Bronchial epithelial cell (primary cell): Measurements from ENCODE around the gene NBEA. TPM values are rescaled to one million over a fixed set of nuclear protein-coding genes. Genes with fewer than 3 reads are reported as not detected.

Source experiments
- DNase-seq: peaks from one replicate; pipeline ENCODE4 v3.0.0-alpha.2; 2010; ENCODE audit warnings: low read depth
- FAIRE-seq: peaks from 2 replicates; lab custom pipeline; 2011; peaks lifted over from hg19 to GRCh38; lab: Jason Lieb, UNC
- H3K27me3 ChIP-seq: 2 replicates; pipeline ENCODE4 v1.5.1; 2011; ENCODE audit warnings: low read length; ENCODE audit not compliant: control insufficient read depth, insufficient read depth
- H3K36me3 ChIP-seq: 2 replicates; pipeline ENCODE4 v1.5.1; 2011; ENCODE audit warnings: low read length; ENCODE audit not compliant: control insufficient read depth, insufficient read depth
- H3K4me3 ChIP-seq: 2 replicates; pipeline ENCODE4 v1.5.1; 2011; ENCODE audit warnings: mild to moderate bottlenecking, low read depth, low read length, control low read depth
- total RNA-seq: library from RNA; depleted of rRNA; stranded (reverse); fragments of >200 nt; gene quantifications from 2 replicates; pipeline ENCODE4 v1.2.1, GENCODE V29; 2014
- TF ChIP-seq, protein P1 (sequence below): IDR thresholded peaks from 2 replicates; pipeline ENCODE4 v1.5.1; 2011; ENCODE audit warnings: mild to moderate bottlenecking, moderate library complexity, low read length, control low read depth, inconsistent platforms; ENCODE audit not compliant: insufficient read depth, severe bottlenecking

Gene NBEA
- total RNA-seq, 1 donor from 2014 or later = 0.53 TPM

DNA sequence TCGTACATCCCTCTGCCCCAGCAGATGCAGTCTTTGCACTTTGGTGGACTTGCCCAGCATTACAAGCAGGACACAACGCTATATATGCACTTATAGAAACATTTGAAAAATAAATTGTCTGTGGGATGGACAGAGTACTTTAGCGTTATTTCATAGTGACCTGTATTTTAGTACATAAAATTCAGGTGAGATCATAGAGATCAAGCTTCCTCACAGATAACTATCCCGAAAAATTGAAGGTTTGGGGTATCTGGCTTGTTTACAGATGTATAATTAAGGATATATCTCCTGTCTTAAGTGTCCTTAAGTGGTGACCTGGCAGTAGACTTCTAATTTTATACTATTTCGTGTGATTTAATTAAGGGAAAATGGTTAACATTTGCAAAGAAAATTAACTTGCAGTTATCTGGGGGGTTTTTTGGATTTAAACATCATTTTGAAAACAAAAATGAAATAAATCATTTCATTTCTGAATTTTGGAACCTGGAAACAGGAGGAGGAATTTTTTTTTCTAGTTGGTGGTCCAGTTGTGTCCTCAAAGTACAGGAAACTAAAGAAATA lies 535.4 kb downstream of the NBEA start:
- TF ChIP-seq, protein P1, sequence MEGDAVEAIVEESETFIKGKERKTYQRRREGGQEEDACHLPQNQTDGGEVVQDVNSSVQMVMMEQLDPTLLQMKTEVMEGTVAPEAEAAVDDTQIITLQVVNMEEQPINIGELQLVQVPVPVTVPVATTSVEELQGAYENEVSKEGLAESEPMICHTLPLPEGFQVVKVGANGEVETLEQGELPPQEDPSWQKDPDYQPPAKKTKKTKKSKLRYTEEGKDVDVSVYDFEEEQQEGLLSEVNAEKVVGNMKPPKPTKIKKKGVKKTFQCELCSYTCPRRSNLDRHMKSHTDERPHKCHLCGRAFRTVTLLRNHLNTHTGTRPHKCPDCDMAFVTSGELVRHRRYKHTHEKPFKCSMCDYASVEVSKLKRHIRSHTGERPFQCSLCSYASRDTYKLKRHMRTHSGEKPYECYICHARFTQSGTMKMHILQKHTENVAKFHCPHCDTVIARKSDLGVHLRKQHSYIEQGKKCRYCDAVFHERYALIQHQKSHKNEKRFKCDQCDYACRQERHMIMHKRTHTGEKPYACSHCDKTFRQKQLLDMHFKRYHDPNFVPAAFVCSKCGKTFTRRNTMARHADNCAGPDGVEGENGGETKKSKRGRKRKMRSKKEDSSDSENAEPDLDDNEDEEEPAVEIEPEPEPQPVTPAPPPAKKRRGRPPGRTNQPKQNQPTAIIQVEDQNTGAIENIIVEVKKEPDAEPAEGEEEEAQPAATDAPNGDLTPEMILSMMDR = no peak
- DNase-seq = no peak
- no peak for FAIRE-seq
- no peak overlapping the region for H3K4me3 ChIP-seq
- H3K27me3 ChIP-seq = no peaks in the 10 kb centered on the region
- H3K36me3 ChIP-seq = no peaks in the 10 kb centered on the region

GRCh38 chr13:35478271-35479037 lies 536.4 kb downstream of the NBEA start:
- no peaks in the 10 kb centered on the region for H3K27me3 ChIP-seq
- H3K4me3 ChIP-seq = no peak overlapping the region
- FAIRE-seq = no peak
- no peaks in the 10 kb centered on the region for H3K36me3 ChIP-seq
- TF ChIP-seq, protein P1 = no peak
- no peak for DNase-seq

GRCh38 chr13:35479038-35479492 lies 537.0 kb downstream of the NBEA start:
- Histone ChIP-seq H3K36me3 (no peaks in the 10 kb centered on the region), H3K4me3 (no peak overlapping the region), H3K27me3 (no peaks in the 10 kb centered on the region)
- FAIRE-seq = no peak
- TF ChIP-seq, protein P1 = no peak
- DNase-seq = no peak

- FAIRE-seq (no peak), DNase-seq (no peak)
- no peak overlapping the region for H3K4me3 ChIP-seq
- TF ChIP-seq, protein P1 = no peak
- no peaks in the 10 kb centered on the region for H3K27me3 ChIP-seq
- H3K36me3 ChIP-seq = no peaks in the 10 kb centered on the region
These were observed 537.6 kb downstream of the NBEA start for GRCh38 chr13:35479706-35480105.

DNA sequence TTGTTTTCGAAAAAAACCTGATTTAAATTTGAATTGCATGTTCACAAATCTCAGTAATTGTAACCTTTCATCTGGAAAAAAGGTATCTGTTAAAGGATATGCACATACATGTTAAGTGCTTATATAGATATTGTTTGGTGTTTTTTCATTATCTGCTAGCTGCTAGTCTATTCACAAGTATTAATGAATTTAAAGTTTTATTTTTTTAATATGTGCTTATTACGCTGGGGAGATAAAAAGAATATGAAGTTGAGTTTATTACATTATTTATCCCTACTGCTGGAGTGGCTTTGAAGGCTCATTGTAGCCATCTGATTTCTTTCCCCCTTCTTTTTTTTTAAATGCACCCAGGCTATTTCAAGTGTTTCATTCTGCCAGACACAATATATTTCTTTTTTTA lies 538.3 kb downstream of the NBEA start:
- TF ChIP-seq, protein P1 = no peak
- FAIRE-seq = no peak
- no peak for DNase-seq
- Histone ChIP-seq H3K4me3 (no peak overlapping the region), H3K36me3 (no peaks in the 10 kb centered on the region), H3K27me3 (no peaks in the 10 kb centered on the region)
